ENCODE results near the gene SPATS1.

Gene SPATS1

DNA sequence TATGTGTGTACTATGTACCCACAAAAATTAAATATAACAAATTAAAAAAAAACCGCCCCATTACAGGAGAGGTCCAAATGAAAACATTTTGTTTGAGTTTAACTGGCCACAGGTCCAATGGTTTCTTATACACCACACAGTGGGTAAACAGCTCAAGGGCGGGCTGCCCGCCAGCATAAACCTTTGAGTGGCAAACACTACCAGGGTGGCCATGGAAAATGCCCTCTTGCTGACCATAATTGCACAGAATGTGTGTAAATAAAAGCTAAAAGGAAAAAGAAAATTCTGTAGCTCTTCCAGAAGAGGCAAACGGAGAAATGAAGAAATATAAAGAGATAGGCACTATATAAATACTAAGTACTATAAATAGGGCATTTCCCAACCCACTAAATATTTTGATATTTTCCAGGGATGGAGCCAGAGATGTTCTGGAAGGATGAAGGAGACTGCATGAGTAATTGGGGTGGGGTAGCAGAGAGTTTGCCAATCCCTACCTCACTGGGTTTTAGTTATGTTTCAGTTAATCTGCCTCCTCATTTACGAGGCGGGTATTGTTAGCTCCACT, 44.0 kb downstream of the SPATS1 start:
- H3K4me2 ChIP-seq (ENCODE audit: low read length), result peak overlapping the region; percentile 89
- no peaks in the 10 kb centered on the region for H3K9me2 ChIP-seq (ENCODE audit: low read depth, low read length)
- peak overlapping the region; percentile 79 for H3K4me3 ChIP-seq (ENCODE audit: low read depth, low read length, poor library complexity, severe bottlenecking)
- peaks cover 12% of the 10 kb centered on the region for H3K36me3 ChIP-seq (ENCODE audit: insufficient read depth, low read length)
- no peaks in the 10 kb centered on the region for H3F3A ChIP-seq (ENCODE audit: insufficient read depth, low read length)
- H3K9ac ChIP-seq (ENCODE audit: low read length), result peak overlapping the region; percentile 82
- H4K20me1 ChIP-seq (ENCODE audit: insufficient read depth, low read length), result no peaks in the 10 kb centered on the region
- peaks cover 27% of the 10 kb centered on the region for H3K4me1 ChIP-seq (ENCODE audit: insufficient read depth, low read length, severe bottlenecking)
- TF ChIP-seq, protein P1, sequence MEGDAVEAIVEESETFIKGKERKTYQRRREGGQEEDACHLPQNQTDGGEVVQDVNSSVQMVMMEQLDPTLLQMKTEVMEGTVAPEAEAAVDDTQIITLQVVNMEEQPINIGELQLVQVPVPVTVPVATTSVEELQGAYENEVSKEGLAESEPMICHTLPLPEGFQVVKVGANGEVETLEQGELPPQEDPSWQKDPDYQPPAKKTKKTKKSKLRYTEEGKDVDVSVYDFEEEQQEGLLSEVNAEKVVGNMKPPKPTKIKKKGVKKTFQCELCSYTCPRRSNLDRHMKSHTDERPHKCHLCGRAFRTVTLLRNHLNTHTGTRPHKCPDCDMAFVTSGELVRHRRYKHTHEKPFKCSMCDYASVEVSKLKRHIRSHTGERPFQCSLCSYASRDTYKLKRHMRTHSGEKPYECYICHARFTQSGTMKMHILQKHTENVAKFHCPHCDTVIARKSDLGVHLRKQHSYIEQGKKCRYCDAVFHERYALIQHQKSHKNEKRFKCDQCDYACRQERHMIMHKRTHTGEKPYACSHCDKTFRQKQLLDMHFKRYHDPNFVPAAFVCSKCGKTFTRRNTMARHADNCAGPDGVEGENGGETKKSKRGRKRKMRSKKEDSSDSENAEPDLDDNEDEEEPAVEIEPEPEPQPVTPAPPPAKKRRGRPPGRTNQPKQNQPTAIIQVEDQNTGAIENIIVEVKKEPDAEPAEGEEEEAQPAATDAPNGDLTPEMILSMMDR (IDR thresholded peaks at IDR 0.05; ENCODE audit: low read length), result no peak
- no peak for TF ChIP-seq EZH2 (IDR thresholded peaks at IDR 0.05; ENCODE audit: borderline replicate concordance, low read length)
- no peaks in the 10 kb centered on the region for H3K9me3 ChIP-seq (ENCODE audit: low read length)
- H3K27me3 ChIP-seq (ENCODE audit: insufficient read depth, low read length), result no peaks in the 10 kb centered on the region
- H2AFZ ChIP-seq (ENCODE audit: low read length), result peak overlapping the region; percentile 76
- peaks cover 26% of the 10 kb centered on the region for H3K79me2 ChIP-seq (ENCODE audit: insufficient read depth, low read length)
- H3K27ac ChIP-seq (ENCODE audit: low read depth, low read length, poor library complexity, severe bottlenecking), result no peak overlapping the region

- peak overlapping the region; percentile 76 for H2AFZ ChIP-seq (ENCODE audit: low read length)
- peak overlapping the region; percentile 89 for H3K4me2 ChIP-seq (ENCODE audit: low read length)
- H3K4me3 ChIP-seq (ENCODE audit: low read depth, low read length, poor library complexity, severe bottlenecking), result peak overlapping the region; percentile 79
- peaks cover 26% of the 10 kb centered on the region for H3K79me2 ChIP-seq (ENCODE audit: insufficient read depth, low read length)
- peak overlapping the region; percentile 82 for H3K9ac ChIP-seq (ENCODE audit: low read length)
- H3K9me3 ChIP-seq (ENCODE audit: low read length), result no peaks in the 10 kb centered on the region
- H3F3A ChIP-seq (ENCODE audit: insufficient read depth, low read length), result no peaks in the 10 kb centered on the region
- no peaks in the 10 kb centered on the region for H4K20me1 ChIP-seq (ENCODE audit: insufficient read depth, low read length)
- peaks cover 27% of the 10 kb centered on the region for H3K4me1 ChIP-seq (ENCODE audit: insufficient read depth, low read length, severe bottlenecking)
- no peaks in the 10 kb centered on the region for H3K9me2 ChIP-seq (ENCODE audit: low read depth, low read length)
- TF ChIP-seq, protein P1 (IDR thresholded peaks at IDR 0.05; ENCODE audit: low read length), result no peak
- no peak for TF ChIP-seq EZH2 (IDR thresholded peaks at IDR 0.05; ENCODE audit: borderline replicate concordance, low read length)
- H3K36me3 ChIP-seq (ENCODE audit: insufficient read depth, low read length), result peaks cover 17% of the 10 kb centered on the region
- H3K27ac ChIP-seq (ENCODE audit: low read depth, low read length, poor library complexity, severe bottlenecking), result peak overlapping the region; percentile 89
- no peaks in the 10 kb centered on the region for H3K27me3 ChIP-seq (ENCODE audit: insufficient read depth, low read length)
These were observed 44.5 kb downstream of the SPATS1 start for GRCh38 chr6:44386929-44387345.

- peaks cover 27% of the 10 kb centered on the region for H3K4me1 ChIP-seq (ENCODE audit: insufficient read depth, low read length, severe bottlenecking)
- no peaks in the 10 kb centered on the region for H3K27me3 ChIP-seq (ENCODE audit: insufficient read depth, low read length)
- no peaks in the 10 kb centered on the region for H3K9me2 ChIP-seq (ENCODE audit: low read depth, low read length)
- H3K4me2 ChIP-seq (ENCODE audit: low read length), result peak within 1 kb of the TSS; percentile 98
- H3F3A ChIP-seq (ENCODE audit: insufficient read depth, low read length), result no peaks in the 10 kb centered on the region
- peaks cover 23% of the 10 kb centered on the region for H3K36me3 ChIP-seq (ENCODE audit: insufficient read depth, low read length)
- H3K79me2 ChIP-seq (ENCODE audit: insufficient read depth, low read length), result peaks cover 26% of the 10 kb centered on the region
- peak within 1 kb of the TSS; percentile 89 for H3K27ac ChIP-seq (ENCODE audit: low read depth, low read length, poor library complexity, severe bottlenecking)
- H3K4me3 ChIP-seq (ENCODE audit: low read depth, low read length, poor library complexity, severe bottlenecking), result peak within 1 kb of the TSS; percentile 79
- no peaks in the 10 kb centered on the region for H3K9me3 ChIP-seq (ENCODE audit: low read length)
- H2AFZ ChIP-seq (ENCODE audit: low read length), result peak within 1 kb of the TSS; percentile 76
- no peaks in the 10 kb centered on the region for H4K20me1 ChIP-seq (ENCODE audit: insufficient read depth, low read length)
- peak within 1 kb of the TSS; percentile 82 for H3K9ac ChIP-seq (ENCODE audit: low read length)
- TF ChIP-seq, protein P1 (IDR thresholded peaks at IDR 0.05; ENCODE audit: low read length), result no peak
- no peak for TF ChIP-seq EZH2 (IDR thresholded peaks at IDR 0.05; ENCODE audit: borderline replicate concordance, low read length)
These were observed 45.1 kb downstream of the SPATS1 start, which contains the start of gene CDC5L for GRCh38 chr6:44387346-44388134. CDC5L (plus strand) TSS chr6:44387706; CDS start chr6:44387824, 118 bp downstream.
